HEK293 (cell line): ENCODE results near the gene CBS.
"Not testable (repeated sequence)": the region's sequence is repeated elsewhere in the genome, so short reads cannot be mapped to it uniquely, and the experiment has no call there.

Experiments used
- CTCF ChIA-PET: fragments of 350-600 bp; formaldehyde crosslinking; extraction: SDS; loops from one replicate; lab custom pipeline; 2021; ENCODE audit warnings: antibody characterized with exemption; lab: Yijun Ruan, JAX
- POLR2A ChIA-PET: fragments of 300-600 bp; formaldehyde crosslinking; extraction: SDS; loops from one replicate; lab custom pipeline; 2020; ENCODE audit warnings: antibody characterized with exemption, inconsistent platforms; lab: Yijun Ruan, JAX
- H3K27ac ChIP-seq: fragments of 200-500 bp; sonication (Bioruptor generic); 2 replicates; pipeline ENCODE4 v1.5.1; 2014; ENCODE audit warnings: low read depth, low read length, control low read depth, inconsistent platforms; ENCODE audit errors: extremely low read depth
- H3K36me3 ChIP-seq, 2 experiments: fragments of 200-500 bp in 1 of 2; sonication (Bioruptor generic) in 1 of 2; 1 replicate in 1 of 2; 2 replicates in 1 of 2; pipeline ENCODE4 v1.5.1; 2014 to 2017; ENCODE audit warnings: inconsistent platforms in 2 of 2, low read length in 2 of 2; ENCODE audit not compliant: control insufficient read depth in 2 of 2, insufficient read depth in 1 of 2
- H3K4me1 ChIP-seq: fragments of 200-500 bp; sonication (Bioruptor generic); 2 replicates; pipeline ENCODE4 v1.5.1; 2014; ENCODE audit warnings: mild to moderate bottlenecking, low read length, inconsistent platforms; ENCODE audit not compliant: control insufficient read depth, insufficient read depth
- H3K4me3 ChIP-seq: 2 replicates; pipeline ENCODE4 v1.5.1; 2011; ENCODE audit warnings: low read depth, mild to moderate bottlenecking, control low read depth, low read length, moderate library complexity
- H3K9me3 ChIP-seq: fragments of 200-500 bp; sonication (Bioruptor generic); 2 replicates; pipeline ENCODE4 v1.5.1; 2014; ENCODE audit warnings: low read depth, low read length, inconsistent platforms; ENCODE audit not compliant: control insufficient read depth, insufficient read depth
- HOXD13 ChIP-seq: sonication (generic); formaldehyde crosslinking; IDR thresholded peaks from 2 replicates; pipeline ENCODE4 v1.8.0; 2022; ENCODE audit warnings: missing genetic modification reagents, borderline replicate concordance
- MEIS1 ChIP-seq: sonication (generic); formaldehyde crosslinking; IDR thresholded peaks from 2 replicates; pipeline ENCODE4 v1.8.1; 2022; ENCODE audit warnings: missing genetic modification reagents, mild to moderate bottlenecking, borderline replicate concordance
- ZNF24 ChIP-seq: fragments of 450-650 bp; formaldehyde crosslinking; IDR thresholded peaks from 2 replicates; pipeline ENCODE4 v1.5.1; 2016; ENCODE audit warnings: missing biosample characterization, missing genetic modification characterization
- ZNF266 ChIP-seq: fragments of 450-650 bp; formaldehyde crosslinking; IDR thresholded peaks from 2 replicates; pipeline ENCODE4 v1.5.1; 2016; ENCODE audit warnings: missing biosample characterization, missing genetic modification characterization, low read depth
- ZNF311 ChIP-seq: fragments of 450-650 bp; formaldehyde crosslinking; IDR thresholded peaks from 2 replicates; pipeline ENCODE4 v1.5.1; 2017; ENCODE audit warnings: missing biosample characterization, missing genetic modification characterization, borderline replicate concordance
- ZNF324 ChIP-seq: fragments of 450-650 bp; formaldehyde crosslinking; IDR thresholded peaks from 2 replicates; pipeline ENCODE4 v1.5.1; 2016; ENCODE audit warnings: missing biosample characterization, missing genetic modification characterization
- ZNF366 ChIP-seq: fragments of 450-650 bp; formaldehyde crosslinking; conservative IDR thresholded peaks from 2 replicates; pipeline ENCODE4 v1.5.1; 2016; ENCODE audit warnings: missing biosample characterization, missing genetic modification characterization
- ZNF423 ChIP-seq: fragments of 450-650 bp; formaldehyde crosslinking; IDR thresholded peaks from 2 replicates; pipeline ENCODE4 v1.5.1; 2016; ENCODE audit warnings: missing biosample characterization, missing genetic modification characterization
- TF ChIP-seq, protein P1 (sequence below): fragments of 450-650 bp; formaldehyde crosslinking; IDR thresholded peaks from 2 replicates; pipeline ENCODE4 v1.5.1; 2017; ENCODE audit warnings: missing biosample characterization, mild to moderate bottlenecking, missing genetic modification characterization, moderate library complexity
- TF ChIP-seq, protein P2 (sequence below): fragments of 450-650 bp; formaldehyde crosslinking; IDR thresholded peaks from 2 replicates; pipeline ENCODE4 v1.5.1; 2016; ENCODE audit warnings: missing biosample characterization, missing genetic modification characterization

CBS gene

DNA sequence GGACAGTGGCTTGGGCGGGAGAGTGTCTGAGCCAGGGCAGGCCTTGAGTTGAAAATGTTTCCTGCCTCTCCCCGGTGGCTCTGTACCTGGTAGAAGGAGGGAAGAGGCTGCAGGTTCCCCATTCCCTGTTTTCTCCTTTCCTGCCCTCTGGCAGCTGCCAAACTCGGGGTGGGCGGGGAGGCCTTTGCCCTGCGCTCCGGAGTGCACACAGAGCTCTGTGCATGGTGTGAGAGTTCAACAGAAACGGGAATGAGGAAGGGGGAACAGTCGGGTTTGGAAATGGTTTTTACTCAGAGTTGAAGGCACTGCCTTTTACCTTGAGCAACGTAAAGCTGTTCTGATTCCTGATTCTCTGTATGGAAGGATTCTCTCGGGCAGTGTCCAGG is 37.0 kb downstream of the CBS start:
- H3K9me3 ChIP-seq, CTCF ChIA-PET, H3K36me3 ChIP-seq, H3K4me3 ChIP-seq, H3K4me1 ChIP-seq, H3K27ac ChIP-seq, POLR2A ChIA-PET: not testable (repeated sequence)

DNA sequence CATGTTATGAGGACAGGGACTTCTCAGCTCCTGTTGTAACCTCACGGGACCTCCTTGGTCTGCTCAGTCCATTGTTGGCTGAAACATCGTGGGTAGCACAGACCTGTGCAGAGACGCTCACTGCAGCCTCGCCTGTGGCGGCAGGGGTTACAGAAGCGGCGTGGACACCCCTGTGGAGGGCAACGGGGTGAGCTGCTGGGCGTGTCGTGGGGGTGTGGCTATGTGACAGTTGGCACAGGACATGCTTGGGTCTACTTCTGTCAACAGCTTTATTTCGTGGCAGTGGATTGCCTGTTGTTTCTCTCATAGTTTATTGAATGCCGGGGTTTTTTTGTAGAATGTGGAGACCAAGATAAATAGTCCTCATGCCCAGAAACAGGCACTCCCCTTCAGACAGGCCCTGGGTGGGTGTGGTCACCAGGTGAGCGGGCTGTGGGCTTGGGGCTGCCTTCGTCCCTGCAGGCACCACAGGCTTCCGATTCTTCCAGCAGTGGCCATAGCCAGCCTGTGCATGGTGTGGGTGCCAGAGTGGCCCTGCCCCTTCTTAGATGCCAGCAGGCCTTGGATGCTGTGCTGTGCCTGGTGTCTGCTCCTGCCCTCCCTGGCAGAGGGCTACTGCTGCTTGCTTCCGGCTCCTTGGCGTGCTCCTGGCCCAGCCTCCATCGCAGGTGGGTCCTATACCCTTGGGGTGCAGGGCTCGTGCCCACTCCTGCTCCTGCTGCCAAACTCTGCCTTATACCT is 37.5 kb downstream of the CBS start:
- H3K4me1 ChIP-seq, H3K9me3 ChIP-seq, CTCF ChIA-PET, H3K36me3 ChIP-seq, H3K27ac ChIP-seq, H3K4me3 ChIP-seq, POLR2A ChIA-PET: not testable (repeated sequence)

DNA sequence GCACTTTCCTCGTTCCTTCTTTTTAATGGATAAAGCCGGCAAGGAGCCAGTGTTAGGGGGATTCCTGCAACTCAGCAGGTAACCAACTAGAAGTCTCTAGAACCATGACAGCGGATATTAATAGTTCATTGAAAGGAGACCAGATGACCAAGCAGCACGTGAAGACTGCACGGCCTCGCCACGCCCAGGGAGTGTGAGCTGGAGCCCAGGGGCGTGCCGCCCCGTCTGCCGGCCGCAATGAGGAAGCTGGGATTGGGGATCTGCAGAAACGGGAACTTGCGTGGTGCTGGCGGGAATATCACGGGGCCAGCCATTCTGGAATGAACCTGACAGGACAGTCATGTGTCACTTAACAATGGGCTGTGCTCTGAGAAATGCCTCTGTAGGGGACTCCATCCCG is 38.7 kb downstream of the CBS start:
- H3K4me1 ChIP-seq, POLR2A ChIA-PET: not testable (repeated sequence)

DNA sequence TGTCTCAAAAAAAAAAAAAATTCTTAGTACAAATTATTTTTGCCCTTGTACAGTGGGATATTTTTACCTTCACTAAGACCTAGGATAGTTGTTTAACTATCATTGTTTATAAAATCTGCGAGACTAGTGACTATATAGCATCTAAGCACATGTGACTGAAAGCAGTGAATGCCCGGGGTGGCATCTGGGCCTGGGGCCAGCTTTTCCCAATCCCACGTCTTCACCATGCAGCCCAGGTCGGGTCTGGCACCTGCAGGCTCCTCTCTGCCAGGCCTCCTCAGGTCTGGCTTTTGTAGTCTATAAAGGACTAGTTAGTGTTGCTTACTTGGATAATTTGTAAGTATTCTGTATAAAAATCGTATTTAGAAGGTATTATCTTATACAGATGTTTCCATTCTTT is 40.8 kb downstream of the CBS start:
- no peaks in the 10 kb centered on the region for H3K4me1 ChIP-seq
- no peak overlapping the region for H3K27ac ChIP-seq
- no peak overlapping the region for H3K4me3 ChIP-seq
- TF ChIP-seq ZNF324 (no peak), ZNF266 (no peak), ZNF24 (tag by site-specific recombination) (no peak), ZNF423 (tag by site-specific recombination) (no peak)
- TF ChIP-seq, protein P1, sequence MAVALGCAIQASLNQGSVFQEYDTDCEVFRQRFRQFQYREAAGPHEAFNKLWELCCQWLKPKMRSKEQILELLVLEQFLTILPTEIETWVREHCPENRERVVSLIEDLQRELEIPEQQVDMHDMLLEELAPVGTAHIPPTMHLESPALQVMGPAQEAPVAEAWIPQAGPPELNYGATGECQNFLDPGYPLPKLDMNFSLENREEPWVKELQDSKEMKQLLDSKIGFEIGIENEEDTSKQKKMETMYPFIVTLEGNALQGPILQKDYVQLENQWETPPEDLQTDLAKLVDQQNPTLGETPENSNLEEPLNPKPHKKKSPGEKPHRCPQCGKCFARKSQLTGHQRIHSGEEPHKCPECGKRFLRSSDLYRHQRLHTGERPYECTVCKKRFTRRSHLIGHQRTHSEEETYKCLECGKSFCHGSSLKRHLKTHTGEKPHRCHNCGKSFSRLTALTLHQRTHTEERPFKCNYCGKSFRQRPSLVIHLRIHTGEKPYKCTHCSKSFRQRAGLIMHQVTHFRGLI = no peak
- ChIA-PET CTCF (no interaction called here), POLR2A (no interaction called here)
- peaks cover 0 to 25% of the 10 kb centered on the region in 2 experiments; a peak in 2 of 3 replicates for H3K36me3 ChIP-seq
- H3K9me3 ChIP-seq = no peaks in the 10 kb centered on the region

More for the DNA sequence above, 38.7 kb downstream of the CBS start:
- CTCF ChIA-PET, H3K4me3 ChIP-seq, H3K9me3 ChIP-seq, H3K27ac ChIP-seq, H3K36me3 ChIP-seq: not testable (repeated sequence)

DNA sequence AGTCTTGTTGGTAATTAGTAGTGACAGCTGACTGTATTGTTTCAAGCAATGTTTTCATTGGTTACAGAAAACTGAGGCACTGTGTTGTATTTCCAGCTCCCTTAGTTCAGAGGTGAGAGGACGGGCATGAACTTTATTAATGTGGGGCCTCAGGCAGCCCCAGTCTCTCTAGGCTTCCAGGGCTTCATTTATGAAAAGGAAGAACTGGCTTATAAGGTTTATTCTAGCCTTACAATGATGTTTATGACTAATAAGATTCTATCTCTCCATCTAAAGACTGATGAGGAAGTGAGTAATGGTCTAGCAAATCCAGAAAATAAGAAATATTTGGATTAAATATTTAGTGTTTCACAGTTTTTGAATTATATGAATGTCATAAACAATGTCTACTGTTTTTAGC is 41.5 kb downstream of the CBS start:
- TF ChIP-seq HOXD13 (CRISPR knock-in tag) (no peak), MEIS1 (CRISPR knock-in tag) (no peak), ZNF366 (no peak), ZNF311 (tag by site-specific recombination) (no peak)
- TF ChIP-seq, protein P2, sequence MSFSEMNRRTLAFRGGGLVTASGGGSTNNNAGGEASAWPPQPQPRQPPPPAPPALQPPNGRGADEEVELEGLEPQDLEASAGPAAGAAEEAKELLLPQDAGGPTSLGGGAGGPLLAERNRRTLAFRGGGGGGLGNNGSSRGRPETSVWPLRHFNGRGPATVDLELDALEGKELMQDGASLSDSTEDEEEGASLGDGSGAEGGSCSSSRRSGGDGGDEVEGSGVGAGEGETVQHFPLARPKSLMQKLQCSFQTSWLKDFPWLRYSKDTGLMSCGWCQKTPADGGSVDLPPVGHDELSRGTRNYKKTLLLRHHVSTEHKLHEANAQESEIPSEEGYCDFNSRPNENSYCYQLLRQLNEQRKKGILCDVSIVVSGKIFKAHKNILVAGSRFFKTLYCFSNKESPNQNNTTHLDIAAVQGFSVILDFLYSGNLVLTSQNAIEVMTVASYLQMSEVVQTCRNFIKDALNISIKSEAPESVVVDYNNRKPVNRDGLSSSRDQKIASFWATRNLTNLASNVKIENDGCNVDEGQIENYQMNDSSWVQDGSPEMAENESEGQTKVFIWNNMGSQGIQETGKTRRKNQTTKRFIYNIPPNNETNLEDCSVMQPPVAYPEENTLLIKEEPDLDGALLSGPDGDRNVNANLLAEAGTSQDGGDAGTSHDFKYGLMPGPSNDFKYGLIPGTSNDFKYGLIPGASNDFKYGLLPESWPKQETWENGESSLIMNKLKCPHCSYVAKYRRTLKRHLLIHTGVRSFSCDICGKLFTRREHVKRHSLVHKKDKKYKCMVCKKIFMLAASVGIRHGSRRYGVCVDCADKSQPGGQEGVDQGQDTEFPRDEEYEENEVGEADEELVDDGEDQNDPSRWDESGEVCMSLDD (tag by site-specific recombination) = no peak
- TF ChIP-seq, all 188 proteins: peak for 0
- POLR2A ChIA-PET = no interaction called here
- CTCF ChIA-PET = no interaction called here
- Histone ChIP-seq H3K36me3 (peaks cover 3 to 28% of the 10 kb centered on the region in 2 experiments), H3K4me3 (no peak overlapping the region), H3K27ac (no peak overlapping the region), H3K4me1 (no peaks in the 10 kb centered on the region), H3K9me3 (no peaks in the 10 kb centered on the region)
